A673 (cell line): ENCODE results near the gene INHBA. TPM values are rescaled to one million over a fixed set of nuclear protein-coding genes. Genes with fewer than 3 reads are reported as not detected.

ENCODE experiments used
- BruUV-seq: library from RNA; stranded (reverse); fragments of 400-500 nt; replicated peaks from 2 replicates; lab custom pipeline; 2021; lab: Mats Ljungman, UMichigan
- CTCF ChIA-PET: fragments of 300-600 bp; sonication (Branson Sonifier 250); formaldehyde crosslinking; loops from one replicate; lab custom pipeline; 2022; ENCODE audit warnings: antibody characterized with exemption; lab: Charles Lee
- POLR2A ChIA-PET: fragments of 300-600 bp; sonication (Branson Sonifier 250); formaldehyde crosslinking; loops from one replicate; lab custom pipeline; 2022; ENCODE audit warnings: antibody characterized with exemption; ENCODE audit not compliant: low non-redundant PET; lab: Charles Lee
- DNase-seq: peaks from one replicate; pipeline ENCODE4 v3.0.0-alpha.2; 2015; ENCODE audit warnings: low spot score
- H3K27ac ChIP-seq: fragments of 200-600 bp; sonication (generic); 2 replicates; pipeline ENCODE4 v1.5.1; 2016; ENCODE audit warnings: mixed run types, low read depth, mild to moderate bottlenecking, mixed read lengths, antibody characterized with exemption, low read length; ENCODE audit not compliant: poor library complexity, severe bottlenecking
- H3K27me3 ChIP-seq: fragments of 200-600 bp; sonication (generic); replicated peaks from 2 replicates; pipeline ENCODE4 v1.6.1; 2017; ENCODE audit warnings: mixed run types, low read depth, mild to moderate bottlenecking, mixed read lengths, antibody characterized with exemption, low read length; ENCODE audit not compliant: insufficient read depth, poor library complexity
- H3K36me3 ChIP-seq: fragments of 200-600 bp; sonication (generic); 2 replicates; pipeline ENCODE4 v1.6.1; 2016; ENCODE audit warnings: mixed run types, mild to moderate bottlenecking, mixed read lengths, antibody characterized with exemption, low read length; ENCODE audit not compliant: insufficient read depth, poor library complexity, severe bottlenecking
- H3K4me1 ChIP-seq: fragments of 200-600 bp; sonication (generic); 2 replicates; pipeline ENCODE4 v1.6.1; 2017; ENCODE audit warnings: mixed run types, mild to moderate bottlenecking, mixed read lengths, antibody characterized with exemption, low read length; ENCODE audit not compliant: insufficient read depth, poor library complexity, severe bottlenecking
- H3K4me3 ChIP-seq: fragments of 200-600 bp; sonication (generic); 2 replicates; pipeline ENCODE4 v1.5.1; 2016; ENCODE audit warnings: low read depth, mixed run types, mild to moderate bottlenecking, mixed read lengths, low read length; ENCODE audit not compliant: poor library complexity, severe bottlenecking
- H3K9me3 ChIP-seq: fragments of 200-600 bp; sonication (generic); 2 replicates; pipeline ENCODE4 v1.6.1; 2016; ENCODE audit warnings: mixed run types, low read depth, mild to moderate bottlenecking, mixed read lengths, antibody characterized with exemption, low read length; ENCODE audit not compliant: poor library complexity, severe bottlenecking
- CTCF ChIP-seq: fragments of 300-800, 200-600 bp; sonication (generic); conservative IDR thresholded peaks from 2 replicates; pipeline ENCODE4 v1.5.1; 2017; ENCODE audit warnings: low read depth, mild to moderate bottlenecking, antibody characterized with exemption, low read length, moderate library complexity, mixed read lengths
- EZH2 ChIP-seq: fragments of 200-600 bp; sonication (generic); IDR thresholded peaks from 2 replicates; pipeline ENCODE4 v1.6.1; 2017; ENCODE audit warnings: borderline replicate concordance, low read depth, mild to moderate bottlenecking, mixed read lengths, antibody characterized with exemption, low read length; ENCODE audit not compliant: poor library complexity, severe bottlenecking
- intact Hi-C: fragments of 100-400 bp; cut with micrococcal nuclease; formaldehyde crosslinking; loops from one replicate; pipeline ENCODE4 v1.10.0; 2022; ENCODE audit not compliant: unreplicated experiment
- total RNA-seq: library from RNA; stranded (reverse); gene quantifications from 2 replicates; pipeline ENCODE4 v1.2.3, GENCODE V29; 2021

The INHBA gene
- total RNA-seq, 1 experiment from 2014 or later: 1.7 TPM

GRCh38 chr7:41695661-41696322 is 7.1 kb downstream of the INHBA start:
- intact Hi-C loops: loop anchor here (2.0 kb wide), 2 partner anchors 693 to 1365 kb away; no protein-coding TSS in a partner anchor
- Histone ChIP-seq H3K4me3 (peak overlapping the region; percentile 18), H3K27me3 (peaks cover 3% of the 10 kb centered on the region), H3K4me1 (peaks cover 18% of the 10 kb centered on the region), H3K27ac (no peak overlapping the region), H3K36me3 (no peaks in the 10 kb centered on the region), H3K9me3 (no peaks in the 10 kb centered on the region)
- ChIA-PET CTCF (interaction anchor here (1.1 kb wide), 1 partner anchor 9 kb away, joined by 4 read pairs; no protein-coding TSS in a partner anchor), POLR2A (no interaction called here)
- TF ChIP-seq CTCF (no peak), EZH2 (no peak)
- BruUV-seq: no TSS peak
- no peak for DNase-seq

GRCh38 chr7:41694495-41694894 is 8.4 kb downstream of the INHBA start:
- no peak overlapping the region for H3K4me3 ChIP-seq
- TF ChIP-seq EZH2 (no peak), CTCF (no peak)
- BruUV-seq: no TSS peak
- POLR2A ChIA-PET: no interaction called here
- DNase-seq: no peak
- H3K27me3 ChIP-seq: no peaks in the 10 kb centered on the region
- H3K9me3 ChIP-seq: no peaks in the 10 kb centered on the region
- no peak overlapping the region for H3K27ac ChIP-seq
- intact Hi-C loops: loop anchor here (2.0 kb wide), 1 partner anchor 1364 kb away; no protein-coding TSS in a partner anchor
- no peaks in the 10 kb centered on the region for H3K36me3 ChIP-seq
- CTCF ChIA-PET: interaction anchor here (0.7 kb wide), 1 partner anchor 526 kb away, joined by 3 read pairs; no protein-coding TSS in a partner anchor
- H3K4me1 ChIP-seq: peaks cover 13% of the 10 kb centered on the region

- CTCF ChIA-PET: interaction anchor here (0.6 kb wide), 1 partner anchor 117 kb away, joined by 13 read pairs; no protein-coding TSS in a partner anchor
- Histone ChIP-seq H3K4me3 (no peak overlapping the region), H3K27me3 (no peaks in the 10 kb centered on the region), H3K4me1 (peaks cover 13% of the 10 kb centered on the region), H3K9me3 (no peaks in the 10 kb centered on the region), H3K36me3 (no peaks in the 10 kb centered on the region), H3K27ac (no peak overlapping the region)
- peak; percentile 74 for DNase-seq
- intact Hi-C loops: no loop called here
- TF ChIP-seq EZH2 (no peak), CTCF (peak; percentile 59)
- BruUV-seq: no TSS peak
- POLR2A ChIA-PET: interaction anchor here (0.6 to 0.8 kb wide), 2 partner anchors 160 to 567 kb away, joined by 3 read pairs; no protein-coding TSS in a partner anchor
Measured at GRCh38 chr7:41693150-41693997, 9.5 kb downstream of the INHBA start.
